ENCODE measurements around the gene CYP19A1.

Gene CYP19A1

DNA sequence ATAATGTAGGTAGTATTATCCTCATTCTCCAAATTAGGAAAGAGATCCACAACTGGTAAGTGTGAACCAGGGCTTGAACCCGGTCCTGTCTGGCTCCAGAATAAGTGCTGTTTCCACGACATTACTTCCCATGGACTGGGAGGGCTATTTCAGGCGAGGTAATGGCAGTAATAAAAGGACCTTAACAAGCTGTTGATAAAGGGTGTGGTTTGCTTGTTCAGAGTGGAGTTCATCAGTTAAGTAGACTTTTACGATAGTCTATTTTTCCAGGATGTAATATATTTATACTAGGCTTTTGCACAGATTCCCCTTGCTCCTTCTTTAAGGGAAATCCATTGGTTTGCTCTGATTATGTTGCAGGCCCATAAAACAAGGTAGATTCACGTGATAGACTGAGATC, 155.3 kb downstream of the CYP19A1 start:
- 96 to 100% methylated on average over 2 to 4 of the region's 5 CpGs for WGBS, 2 experiments (ENCODE audit: insufficient coverage in 2 of 2)
- Histone ChIP-seq H3K27ac (ENCODE audit: low read depth, low read length, severe bottlenecking) (no peak overlapping the region), H3K9me3 (ENCODE audit: control insufficient read depth, low read length) (no peaks in the 10 kb centered on the region), H3K36me3 (ENCODE audit: control insufficient read depth, insufficient read depth, low read length) (no peaks in the 10 kb centered on the region), H3K4me3 (ENCODE audit: extremely low read depth, insufficient read depth, low read length, poor library complexity, severe bottlenecking) (no peak overlapping the region), H3K4me1 (ENCODE audit: control insufficient read depth, insufficient read depth, low read length, poor library complexity, severe bottlenecking) (no peaks in the 10 kb centered on the region)

DNA sequence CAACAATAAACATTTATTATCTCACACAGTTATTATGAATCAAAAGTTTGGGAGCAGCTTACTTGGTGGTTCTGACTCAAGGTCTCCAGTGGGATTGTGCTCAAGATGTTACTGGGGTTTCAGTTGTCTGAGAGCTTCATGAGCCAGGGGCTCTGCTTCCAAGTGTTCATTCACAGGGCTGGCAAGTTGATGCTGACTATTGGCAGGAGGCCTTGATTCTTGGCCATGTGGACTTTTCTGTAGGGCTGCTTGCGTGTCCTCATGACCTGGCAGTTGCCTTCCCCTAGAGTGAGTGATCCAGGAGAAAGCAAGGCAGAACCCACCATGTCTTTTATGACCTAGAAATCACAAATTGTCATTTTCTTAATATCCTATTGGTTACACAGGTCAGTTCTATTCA, 156.5 kb downstream of the CYP19A1 start:
- Histone ChIP-seq H3K4me3 (ENCODE audit: extremely low read depth, insufficient read depth, low read length, poor library complexity, severe bottlenecking) (no peak overlapping the region), H3K36me3 (ENCODE audit: control insufficient read depth, insufficient read depth, low read length) (no peaks in the 10 kb centered on the region), H3K4me1 (ENCODE audit: control insufficient read depth, insufficient read depth, low read length, poor library complexity, severe bottlenecking) (no peaks in the 10 kb centered on the region), H3K9me3 (ENCODE audit: control insufficient read depth, low read length) (no peaks in the 10 kb centered on the region), H3K27ac (ENCODE audit: low read depth, low read length, severe bottlenecking) (no peak overlapping the region)
- 67% methylated on average over 1 of the region's 1 CpG; no CpG with 5 or more reads in 1 of the 2 experiments for WGBS, 2 experiments (ENCODE audit: insufficient coverage in 2 of 2)

DNA sequence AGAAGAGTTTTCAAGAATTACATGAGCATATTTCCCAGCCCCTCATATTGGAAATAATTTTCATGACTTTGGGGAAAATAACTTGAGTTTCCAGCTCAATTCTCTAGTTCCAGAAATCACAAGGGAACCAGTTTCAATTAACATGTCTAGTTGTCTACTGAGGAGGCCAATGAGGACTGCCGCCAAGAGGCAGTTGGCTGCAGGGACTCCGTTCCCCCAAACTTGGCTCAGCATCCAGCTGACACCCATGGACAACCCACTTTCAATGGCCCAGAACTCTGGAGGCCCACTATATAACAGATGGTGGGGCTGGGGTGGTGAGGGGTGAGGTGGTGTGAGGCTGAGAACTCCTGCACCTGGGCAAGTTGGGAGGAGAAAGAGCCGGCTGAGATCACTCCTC, 157.2 kb downstream of the CYP19A1 start:
- Histone ChIP-seq H3K4me1 (ENCODE audit: control insufficient read depth, insufficient read depth, low read length, poor library complexity, severe bottlenecking) (no peaks in the 10 kb centered on the region), H3K9me3 (ENCODE audit: control insufficient read depth, low read length) (no peaks in the 10 kb centered on the region), H3K4me3 (ENCODE audit: extremely low read depth, insufficient read depth, low read length, poor library complexity, severe bottlenecking) (no peak overlapping the region), H3K36me3 (ENCODE audit: control insufficient read depth, insufficient read depth, low read length) (no peaks in the 10 kb centered on the region), H3K27ac (ENCODE audit: low read depth, low read length, severe bottlenecking) (no peak overlapping the region)
- 64 to 100% methylated on average over 1 to 3 of the region's 3 CpGs for WGBS, 2 experiments (ENCODE audit: insufficient coverage in 2 of 2)

DNA sequence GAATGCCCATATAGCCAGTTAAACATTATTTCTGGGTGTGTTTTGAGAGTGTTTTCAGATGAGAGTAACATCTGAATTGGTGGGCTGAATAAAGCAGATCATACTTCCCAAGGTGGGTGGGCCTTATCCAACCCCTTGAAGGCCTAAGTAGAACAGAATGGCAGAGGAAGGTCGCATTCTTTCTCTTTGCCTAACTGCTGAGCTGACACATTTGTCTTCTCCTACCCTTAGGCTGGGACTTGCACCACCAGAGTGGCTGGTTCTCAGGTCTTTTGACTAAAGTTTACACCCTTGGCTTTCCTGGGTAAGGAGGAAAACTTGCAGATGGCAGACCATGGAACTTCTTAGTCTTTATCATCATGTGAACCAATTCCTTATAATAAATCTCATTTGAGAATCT, 157.9 kb downstream of the CYP19A1 start:
- no peak overlapping the region for H3K4me3 ChIP-seq (ENCODE audit: extremely low read depth, insufficient read depth, low read length, poor library complexity, severe bottlenecking)
- no peaks in the 10 kb centered on the region for H3K4me1 ChIP-seq (ENCODE audit: control insufficient read depth, insufficient read depth, low read length, poor library complexity, severe bottlenecking)
- WGBS, 2 experiments (ENCODE audit: insufficient coverage in 2 of 2): no CpG with 5 or more reads among the region's 1 CpG

DNA sequence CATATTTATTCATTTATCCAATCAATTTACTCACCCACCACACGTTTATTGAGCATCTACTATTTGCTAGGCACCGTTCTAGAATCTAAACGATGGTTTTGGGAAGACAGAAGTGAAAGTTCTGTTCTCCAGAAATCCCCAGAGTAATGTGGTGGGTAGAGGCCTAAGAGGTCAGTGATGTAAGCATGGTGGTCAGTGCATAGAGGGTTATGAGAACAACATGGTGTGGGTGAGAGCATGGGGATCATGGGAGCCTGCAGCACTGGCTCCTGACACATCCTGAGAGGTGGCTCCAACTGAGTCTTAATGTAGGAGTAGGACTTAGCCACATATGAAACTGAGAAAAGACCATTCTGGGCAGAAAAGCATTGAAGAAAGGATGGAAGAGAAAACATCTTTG, 158.4 kb downstream of the CYP19A1 start:
- Histone ChIP-seq H3K27ac (ENCODE audit: low read depth, low read length, severe bottlenecking) (no peak overlapping the region), H3K4me3 (ENCODE audit: extremely low read depth, insufficient read depth, low read length, poor library complexity, severe bottlenecking) (no peak overlapping the region), H3K9me3 (ENCODE audit: control insufficient read depth, low read length) (no peaks in the 10 kb centered on the region), H3K36me3 (ENCODE audit: control insufficient read depth, insufficient read depth, low read length) (no peaks in the 10 kb centered on the region), H3K4me1 (ENCODE audit: control insufficient read depth, insufficient read depth, low read length, poor library complexity, severe bottlenecking) (no peaks in the 10 kb centered on the region)
- 90% methylated on average over 2 of the region's 3 CpGs; no CpG with 5 or more reads in 1 of the 2 experiments for WGBS, 2 experiments (ENCODE audit: insufficient coverage in 2 of 2)

More for the DNA sequence above, 157.9 kb downstream of the CYP19A1 start:
- Histone ChIP-seq H3K27ac (ENCODE audit: low read depth, low read length, severe bottlenecking) (no peak overlapping the region), H3K9me3 (ENCODE audit: control insufficient read depth, low read length) (no peaks in the 10 kb centered on the region), H3K36me3 (ENCODE audit: control insufficient read depth, insufficient read depth, low read length) (no peaks in the 10 kb centered on the region)

DNA sequence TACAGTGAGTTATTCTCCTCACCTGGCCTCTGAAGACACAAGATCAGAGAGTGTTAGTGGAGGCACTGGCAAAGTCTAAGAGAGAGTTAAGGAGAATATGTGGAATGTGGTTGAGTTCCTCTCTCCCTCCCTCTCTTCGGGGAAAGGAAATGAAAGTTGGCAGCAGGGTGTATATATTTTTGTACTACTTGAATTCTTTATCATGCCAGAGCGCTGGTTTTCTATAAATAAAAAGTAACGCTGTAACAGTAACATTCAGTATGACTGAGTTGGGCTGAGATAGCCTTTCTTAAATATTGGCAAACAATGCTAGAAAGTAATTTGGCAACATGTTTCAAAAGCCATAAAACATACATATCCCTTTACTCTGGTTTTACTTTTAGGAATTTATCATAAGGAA, 166.2 kb downstream of the CYP19A1 start:
- no peak overlapping the region for H3K4me3 ChIP-seq (ENCODE audit: extremely low read depth, insufficient read depth, low read length, poor library complexity, severe bottlenecking)
- 100% methylated on average over 2 of the region's 3 CpGs; no CpG with 5 or more reads in 1 of the 2 experiments for WGBS, 2 experiments (ENCODE audit: insufficient coverage in 2 of 2)
- H3K4me1 ChIP-seq (ENCODE audit: control insufficient read depth, insufficient read depth, low read length, poor library complexity, severe bottlenecking): no peaks in the 10 kb centered on the region
- no peaks in the 10 kb centered on the region for H3K36me3 ChIP-seq (ENCODE audit: control insufficient read depth, insufficient read depth, low read length)
- H3K9me3 ChIP-seq (ENCODE audit: control insufficient read depth, low read length): no peaks in the 10 kb centered on the region
- H3K27ac ChIP-seq (ENCODE audit: low read depth, low read length, severe bottlenecking): no peak overlapping the region

DNA sequence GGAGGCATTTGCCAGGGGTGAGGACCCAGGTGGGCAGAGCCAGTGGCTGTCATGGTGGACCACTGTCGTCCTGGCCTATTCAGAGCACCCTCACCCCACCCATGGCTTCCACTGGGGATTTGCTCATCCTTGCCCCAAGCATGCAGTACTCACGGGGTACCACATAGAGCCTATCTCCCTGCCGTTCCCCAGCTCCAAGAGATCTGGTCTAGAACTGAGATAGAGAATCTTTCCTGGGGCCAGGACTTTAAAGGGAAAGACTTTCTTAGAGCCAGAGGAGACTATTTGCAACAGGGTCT, 166.8 kb downstream of the CYP19A1 start:
- Histone ChIP-seq H3K9me3 (ENCODE audit: control insufficient read depth, low read length) (no peaks in the 10 kb centered on the region), H3K4me1 (ENCODE audit: control insufficient read depth, insufficient read depth, low read length, poor library complexity, severe bottlenecking) (no peaks in the 10 kb centered on the region), H3K4me3 (ENCODE audit: extremely low read depth, insufficient read depth, low read length, poor library complexity, severe bottlenecking) (no peak overlapping the region), H3K27ac (ENCODE audit: low read depth, low read length, severe bottlenecking) (no peak overlapping the region), H3K36me3 (ENCODE audit: control insufficient read depth, insufficient read depth, low read length) (no peaks in the 10 kb centered on the region)
- WGBS, 2 experiments (ENCODE audit: insufficient coverage in 2 of 2): 83% methylated on average over 2 of the region's 3 CpGs; no CpG with 5 or more reads in 1 of the 2 experiments

DNA sequence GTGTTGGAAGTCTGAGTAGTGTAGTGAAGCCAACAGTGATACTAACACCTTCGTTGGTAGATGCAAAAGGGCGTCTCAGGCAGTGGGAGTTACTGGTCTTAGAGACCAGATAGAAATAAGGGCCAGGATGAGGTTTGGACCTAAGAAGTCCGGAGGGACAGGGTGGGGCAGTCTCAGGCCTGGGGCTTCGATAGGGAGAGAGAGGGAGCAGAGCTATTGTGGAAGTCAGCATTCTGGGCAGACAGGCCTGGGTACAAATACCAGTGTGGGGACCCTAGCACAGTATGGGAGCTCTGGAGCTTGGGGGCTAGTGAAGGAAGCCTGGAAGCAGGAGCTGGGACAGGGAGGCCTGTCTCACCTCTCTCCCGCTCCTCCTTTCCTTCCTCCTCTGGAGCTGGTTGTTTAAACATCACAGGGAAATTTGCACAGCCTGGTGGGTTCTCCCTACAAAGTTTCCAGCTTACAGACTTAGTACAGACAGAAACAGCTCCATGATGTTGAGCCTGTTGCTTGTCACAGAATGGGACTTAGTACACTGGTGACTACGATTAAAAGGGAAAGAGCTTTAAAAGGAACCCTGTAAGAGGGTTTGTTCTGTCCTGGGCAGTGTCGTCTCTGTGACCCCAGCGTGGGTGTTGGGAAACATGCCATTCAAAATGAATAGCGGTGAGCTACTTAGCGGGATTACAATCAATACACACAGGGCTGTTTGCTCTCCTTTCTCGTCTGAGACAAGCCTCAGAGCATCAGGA, 167.3 kb downstream of the CYP19A1 start:
- no peaks in the 10 kb centered on the region for H3K36me3 ChIP-seq (ENCODE audit: control insufficient read depth, insufficient read depth, low read length)
- H3K4me3 ChIP-seq (ENCODE audit: extremely low read depth, insufficient read depth, low read length, poor library complexity, severe bottlenecking): no peak overlapping the region
- no peak overlapping the region for H3K27ac ChIP-seq (ENCODE audit: low read depth, low read length, severe bottlenecking)
- 66 to 80% methylated on average over 6 to 11 of the region's 11 CpGs for WGBS, 2 experiments (ENCODE audit: insufficient coverage in 2 of 2)
- H3K9me3 ChIP-seq (ENCODE audit: control insufficient read depth, low read length): no peaks in the 10 kb centered on the region
- H3K4me1 ChIP-seq (ENCODE audit: control insufficient read depth, insufficient read depth, low read length, poor library complexity, severe bottlenecking): no peaks in the 10 kb centered on the region

DNA sequence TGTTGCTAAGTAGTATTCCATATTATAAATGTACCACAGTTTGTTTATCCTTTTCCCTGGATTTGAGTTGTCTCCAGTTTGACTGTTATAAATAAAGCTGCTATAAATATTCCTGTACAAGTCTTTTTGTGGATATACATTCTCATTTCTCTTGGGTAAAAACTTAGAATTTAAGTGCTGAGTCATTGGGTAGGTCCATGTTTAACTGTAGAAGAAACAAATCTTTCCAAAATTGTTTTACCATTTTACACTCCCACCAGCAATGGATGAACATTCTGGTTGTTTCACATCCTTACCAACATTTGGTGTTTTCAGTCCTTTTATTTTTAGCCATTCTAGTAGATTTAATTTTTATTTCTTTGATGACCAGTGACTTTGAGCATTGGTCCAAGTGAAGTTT, 169.7 kb downstream of the CYP19A1 start:
- no peak overlapping the region for H3K27ac ChIP-seq (ENCODE audit: low read depth, low read length, severe bottlenecking)
- no peak overlapping the region for H3K4me3 ChIP-seq (ENCODE audit: extremely low read depth, insufficient read depth, low read length, poor library complexity, severe bottlenecking)
- peaks cover 3% of the 10 kb centered on the region for H3K4me1 ChIP-seq (ENCODE audit: control insufficient read depth, insufficient read depth, low read length, poor library complexity, severe bottlenecking)
- no peaks in the 10 kb centered on the region for H3K36me3 ChIP-seq (ENCODE audit: control insufficient read depth, insufficient read depth, low read length)
- no peaks in the 10 kb centered on the region for H3K9me3 ChIP-seq (ENCODE audit: control insufficient read depth, low read length)

DNA sequence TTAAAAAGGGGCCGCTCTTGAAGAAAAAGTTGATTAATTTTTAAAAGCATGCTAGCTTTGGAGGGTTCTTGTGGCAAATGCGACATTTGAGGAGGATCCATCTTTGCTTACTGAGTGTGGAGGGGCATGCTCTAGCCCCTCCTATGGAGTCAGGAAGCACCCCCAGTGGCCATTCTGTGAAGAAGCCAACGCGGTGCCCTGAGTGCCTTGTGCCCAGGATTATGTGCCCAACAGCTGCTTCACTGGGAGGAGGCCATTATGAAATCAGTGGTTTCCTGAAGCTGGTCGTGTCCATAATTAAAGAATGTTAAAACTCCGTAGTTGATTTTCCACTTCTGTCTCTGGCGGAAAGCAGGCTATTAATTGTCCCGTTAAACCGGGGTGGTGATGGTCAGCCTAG, 174.6 kb downstream of the CYP19A1 start:
- Histone ChIP-seq H3K9me3 (ENCODE audit: control insufficient read depth, low read length) (no peaks in the 10 kb centered on the region), H3K4me1 (ENCODE audit: control insufficient read depth, insufficient read depth, low read length, poor library complexity, severe bottlenecking) (peaks cover 8% of the 10 kb centered on the region), H3K4me3 (ENCODE audit: extremely low read depth, insufficient read depth, low read length, poor library complexity, severe bottlenecking) (no peak overlapping the region), H3K36me3 (ENCODE audit: control insufficient read depth, insufficient read depth, low read length) (no peaks in the 10 kb centered on the region), H3K27ac (ENCODE audit: low read depth, low read length, severe bottlenecking) (peak overlapping the region; percentile 84)
- 82% methylated on average over 8 to 9 of the region's 9 CpGs for WGBS, 2 experiments (ENCODE audit: insufficient coverage in 2 of 2)

DNA sequence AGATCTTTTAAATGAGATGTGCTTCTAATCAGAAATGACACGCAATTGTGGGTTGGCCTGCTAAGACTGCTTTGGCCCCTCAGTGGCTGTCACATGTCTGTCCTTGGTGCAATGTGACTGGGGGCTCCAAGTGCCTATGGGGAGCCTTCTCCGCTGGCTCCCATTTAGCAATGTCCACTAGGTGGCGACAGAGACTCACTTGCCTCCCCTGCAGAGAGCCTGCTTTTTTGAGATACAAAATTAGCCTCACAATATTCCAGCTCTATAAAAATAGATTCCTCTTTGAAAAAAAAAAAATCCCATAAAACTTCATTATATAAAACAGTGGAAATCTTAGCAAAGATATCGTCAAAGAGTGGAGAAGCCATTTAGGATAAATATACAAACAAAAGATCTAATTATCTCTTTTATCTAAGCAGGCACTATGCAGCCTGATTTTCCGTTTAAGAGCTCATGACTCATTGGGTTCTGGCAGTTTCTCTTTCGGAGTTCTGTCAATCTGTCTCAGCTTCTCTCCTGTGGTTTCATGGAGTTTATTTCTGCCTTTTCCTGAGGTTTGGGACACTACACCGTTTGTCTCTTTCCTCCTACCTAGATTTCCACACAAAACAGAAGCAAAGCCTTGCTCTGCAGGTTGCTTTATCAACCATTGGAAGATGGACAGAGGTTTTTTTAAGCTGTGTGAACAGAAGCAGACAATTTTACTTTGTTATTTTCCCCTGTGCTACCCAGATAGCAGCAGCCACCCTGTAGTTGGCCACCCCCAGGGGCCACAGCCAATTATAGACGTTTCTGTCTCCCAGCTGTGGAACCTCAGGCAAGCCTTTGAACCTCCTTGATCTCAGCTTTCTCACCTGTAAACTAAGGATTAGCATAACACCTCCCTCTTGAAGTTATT, 175.3 kb downstream of the CYP19A1 start:
- no peaks in the 10 kb centered on the region for H3K9me3 ChIP-seq (ENCODE audit: control insufficient read depth, low read length)
- H3K4me1 ChIP-seq (ENCODE audit: control insufficient read depth, insufficient read depth, low read length, poor library complexity, severe bottlenecking): peaks cover 8% of the 10 kb centered on the region
- H3K27ac ChIP-seq (ENCODE audit: low read depth, low read length, severe bottlenecking): peak overlapping the region; percentile 84
- 7 to 15% methylated on average over 5 to 6 of the region's 8 CpGs for WGBS, 2 experiments (ENCODE audit: insufficient coverage in 2 of 2)
- H3K36me3 ChIP-seq (ENCODE audit: control insufficient read depth, insufficient read depth, low read length): no peaks in the 10 kb centered on the region
- peak overlapping the region; percentile 5 for H3K4me3 ChIP-seq (ENCODE audit: extremely low read depth, insufficient read depth, low read length, poor library complexity, severe bottlenecking)
